PC-3 (cell line): ENCODE results near the gene ID4. TPM values are rescaled to one million over a fixed set of nuclear protein-coding genes. Genes with fewer than 3 reads are reported as not detected.

Experiments
- ATAC-seq: fragments of 200-7000 bp; cut with Tn5 transposase; 2 replicates; pipeline ENCODE4 v1.9.1; 2020; ENCODE audit warnings: mild to moderate bottlenecking, moderate library complexity
- BruUV-seq: library from RNA; stranded (reverse); fragments of 400-500 nt; replicated peaks from 2 replicates; lab custom pipeline; 2021; lab: Mats Ljungman, UMichigan
- CTCF ChIA-PET: fragments of 300-600 bp; sonication (Branson Sonifier 250); formaldehyde crosslinking; loops from one replicate; lab custom pipeline; 2022; ENCODE audit warnings: antibody characterized with exemption; lab: Charles Lee
- POLR2A ChIA-PET: fragments of 300-600 bp; sonication (Branson Sonifier 250); formaldehyde crosslinking; loops from one replicate; lab custom pipeline; 2022; ENCODE audit warnings: antibody characterized with exemption; ENCODE audit not compliant: unreplicated experiment; lab: Charles Lee
- DNase-seq: peaks from one replicate; pipeline ENCODE4 v3.0.0-alpha.2; 2015
- H2AFZ ChIP-seq: fragments of 300-600 bp; sonication (generic); 2 replicates; pipeline ENCODE4 v1.6.0; 2016; ENCODE audit warnings: antibody characterized with exemption, low read length
- H3F3A ChIP-seq: fragments of 300-600 bp; sonication (generic); one replicate; pipeline ENCODE4 v1.6.0; 2017; ENCODE audit warnings: antibody characterized with exemption, low read length, control low read depth, mild to moderate bottlenecking; ENCODE audit not compliant: unreplicated experiment
- H3K27ac ChIP-seq: fragments of 300-600 bp; sonication (generic); 2 replicates; pipeline ENCODE4 v1.5.1; 2016; ENCODE audit warnings: mild to moderate bottlenecking, low read length
- H3K27me3 ChIP-seq: fragments of 300-600 bp; sonication (generic); 2 replicates; pipeline ENCODE4 v1.6.1; 2016; ENCODE audit warnings: low read length, mixed read lengths
- H3K36me3 ChIP-seq: fragments of 300-600 bp; sonication (generic); 2 replicates; pipeline ENCODE4 v1.6.1; 2016; ENCODE audit warnings: low read depth, mixed run types, low read length, mixed read lengths
- H3K4me1 ChIP-seq: fragments of 300-600 bp; sonication (generic); 2 replicates; pipeline ENCODE4 v1.5.1; 2016; ENCODE audit warnings: low read length; ENCODE audit not compliant: insufficient read depth
- H3K4me2 ChIP-seq: fragments of 300-600 bp; sonication (generic); 2 replicates; pipeline ENCODE4 v1.6.0; 2016; ENCODE audit warnings: low read length
- H3K4me3 ChIP-seq: fragments of 300-600 bp; sonication (generic); 2 replicates; pipeline ENCODE4 v1.5.1; 2016; ENCODE audit warnings: mild to moderate bottlenecking, low read length, mixed read lengths
- H3K79me2 ChIP-seq: fragments of 300-600 bp; sonication (generic); 2 replicates; pipeline ENCODE4 v1.6.1; 2017; ENCODE audit warnings: low read length, mixed read lengths
- H3K9ac ChIP-seq: fragments of 300-600 bp; sonication (generic); 2 replicates; pipeline ENCODE4 v1.6.0; 2016; ENCODE audit warnings: mild to moderate bottlenecking, low read length
- H3K9me2 ChIP-seq: fragments of 300-600 bp; sonication (generic); replicated peaks from 2 replicates; pipeline ENCODE4 v1.6.1; 2016; ENCODE audit warnings: mixed run types, low read length, mixed read lengths
- H3K9me3 ChIP-seq: fragments of 300-600 bp; sonication (generic); 2 replicates; pipeline ENCODE4 v1.6.1; 2016; ENCODE audit warnings: low read length, mixed read lengths
- H4K20me1 ChIP-seq: fragments of 300-600 bp; sonication (generic); 2 replicates; pipeline ENCODE4 v1.6.1; 2016; ENCODE audit warnings: low read length, mixed read lengths
- EZH2 ChIP-seq: fragments of 300-600 bp; sonication (generic); IDR thresholded peaks from one replicate; pipeline ENCODE4 v1.6.1; 2017; ENCODE audit warnings: antibody characterized with exemption, mild to moderate bottlenecking, low read length; ENCODE audit not compliant: unreplicated experiment
- EZH2phosphoT487 ChIP-seq: fragments of 300-600 bp; sonication (generic); IDR thresholded peaks from 2 replicates; pipeline ENCODE4 v1.6.1; 2018; ENCODE audit warnings: mild to moderate bottlenecking, antibody characterized with exemption, low read length, borderline replicate concordance
- intact Hi-C: fragments of 100-400 bp; cut with micrococcal nuclease; formaldehyde crosslinking; loops from 2 replicates; pipeline ENCODE4 v1.9.0; 2023
- total RNA-seq: library from RNA; depleted of rRNA; stranded (reverse); fragments of >200 nt; gene quantifications from 2 replicates; pipeline ENCODE4 v1.2.3, GENCODE V29; 2014
- TF ChIP-seq, protein P1 (sequence below): fragments of 300-600 bp; sonication (generic); conservative IDR thresholded peaks from 2 replicates; pipeline ENCODE4 v1.5.1; 2017; ENCODE audit warnings: antibody characterized with exemption, low read depth, mild to moderate bottlenecking, low read length

ID4 gene
- total RNA-seq, 1 experiment from 2014 or later, result 1.4 TPM

DNA sequence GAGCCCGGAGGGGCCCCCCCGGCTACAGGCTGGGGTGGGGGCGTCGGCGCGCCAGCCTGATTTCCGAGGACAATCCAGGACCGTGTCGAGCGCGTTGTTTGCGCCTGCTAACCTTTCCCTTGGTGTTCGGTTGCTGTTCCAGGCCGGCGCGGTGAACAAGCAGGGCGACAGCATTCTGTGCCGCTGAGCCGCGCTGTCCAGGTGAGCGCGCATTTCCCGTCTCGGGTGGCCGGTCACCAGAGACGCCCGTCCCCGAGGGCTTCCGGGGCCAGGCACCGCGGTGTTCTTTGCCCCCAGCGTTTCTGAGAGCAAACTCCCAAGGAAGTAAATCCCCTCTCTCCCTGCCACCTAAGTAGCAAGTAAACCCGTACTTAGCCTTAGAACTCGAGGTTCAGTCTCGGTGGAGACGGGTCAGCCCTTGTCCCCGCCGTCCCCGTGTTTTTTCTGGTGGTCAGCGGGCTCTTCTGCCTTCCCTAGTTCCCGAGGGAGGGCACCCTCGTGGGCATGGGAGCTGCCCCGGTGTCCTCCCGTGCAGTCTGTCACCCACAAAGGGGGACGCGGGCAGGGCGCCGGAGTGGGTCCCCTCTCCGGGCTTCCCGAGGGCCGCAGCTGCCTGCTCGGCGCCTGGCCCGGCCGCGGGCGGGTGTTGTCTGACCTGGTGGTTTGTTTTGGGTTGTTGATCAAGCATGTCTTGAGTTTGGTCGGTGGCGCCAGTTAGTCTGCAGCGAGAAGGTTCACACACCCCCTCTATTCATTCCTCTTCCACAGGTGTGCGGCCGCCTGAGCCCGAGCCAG, 1.5 kb downstream of the ID4 start:
- POLR2A ChIA-PET, result no interaction called here
- H3K9ac ChIP-seq, result peak overlapping the region; percentile 47
- no peaks in the 10 kb centered on the region for H4K20me1 ChIP-seq
- peak overlapping the region; percentile 83 for H3K4me3 ChIP-seq
- H3K79me2 ChIP-seq, result no peaks in the 10 kb centered on the region
- no peak overlapping the region for H3K27ac ChIP-seq
- DNase-seq, result peak; percentile 52
- TF ChIP-seq EZH2 (no peak), EZH2phosphoT487 (no peak; the same call in 1 of the 2 replicates)
- TF ChIP-seq, protein P1, sequence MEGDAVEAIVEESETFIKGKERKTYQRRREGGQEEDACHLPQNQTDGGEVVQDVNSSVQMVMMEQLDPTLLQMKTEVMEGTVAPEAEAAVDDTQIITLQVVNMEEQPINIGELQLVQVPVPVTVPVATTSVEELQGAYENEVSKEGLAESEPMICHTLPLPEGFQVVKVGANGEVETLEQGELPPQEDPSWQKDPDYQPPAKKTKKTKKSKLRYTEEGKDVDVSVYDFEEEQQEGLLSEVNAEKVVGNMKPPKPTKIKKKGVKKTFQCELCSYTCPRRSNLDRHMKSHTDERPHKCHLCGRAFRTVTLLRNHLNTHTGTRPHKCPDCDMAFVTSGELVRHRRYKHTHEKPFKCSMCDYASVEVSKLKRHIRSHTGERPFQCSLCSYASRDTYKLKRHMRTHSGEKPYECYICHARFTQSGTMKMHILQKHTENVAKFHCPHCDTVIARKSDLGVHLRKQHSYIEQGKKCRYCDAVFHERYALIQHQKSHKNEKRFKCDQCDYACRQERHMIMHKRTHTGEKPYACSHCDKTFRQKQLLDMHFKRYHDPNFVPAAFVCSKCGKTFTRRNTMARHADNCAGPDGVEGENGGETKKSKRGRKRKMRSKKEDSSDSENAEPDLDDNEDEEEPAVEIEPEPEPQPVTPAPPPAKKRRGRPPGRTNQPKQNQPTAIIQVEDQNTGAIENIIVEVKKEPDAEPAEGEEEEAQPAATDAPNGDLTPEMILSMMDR, result no peak
- no peaks in the 10 kb centered on the region for H3K36me3 ChIP-seq
- no peaks in the 10 kb centered on the region for H3F3A ChIP-seq
- no peaks in the 10 kb centered on the region for H3K9me3 ChIP-seq
- CTCF ChIA-PET, result no interaction called here
- H2AFZ ChIP-seq, result peak overlapping the region; percentile 90
- H3K9me2 ChIP-seq, result no peaks in the 10 kb centered on the region
- ATAC-seq, result peak; percentile 69
- H3K27me3 ChIP-seq, result peaks cover 7% of the 10 kb centered on the region
- H3K4me2 ChIP-seq, result peak overlapping the region; percentile 97
- no TSS peak for BruUV-seq
- intact Hi-C loops, result no loop called here
- peaks cover 12% of the 10 kb centered on the region; the same call in 1 of the 2 replicates for H3K4me1 ChIP-seq

- H3K79me2 ChIP-seq, result no peaks in the 10 kb centered on the region
- DNase-seq, result no peak
- no peak for ATAC-seq
- no peaks in the 10 kb centered on the region for H3K9me3 ChIP-seq
- POLR2A ChIA-PET, result no interaction called here
- no peaks in the 10 kb centered on the region for H3F3A ChIP-seq
- intact Hi-C loops, result no loop called here
- H3K27me3 ChIP-seq, result peaks cover 7% of the 10 kb centered on the region
- BruUV-seq, result no TSS peak
- H3K9ac ChIP-seq, result peak overlapping the region; percentile 47; the same call in 1 of the 2 replicates
- peak overlapping the region; percentile 83 for H3K4me3 ChIP-seq
- H3K4me2 ChIP-seq, result peak overlapping the region; percentile 97
- peaks cover 12% of the 10 kb centered on the region; the same call in 1 of the 2 replicates for H3K4me1 ChIP-seq
- H4K20me1 ChIP-seq, result no peaks in the 10 kb centered on the region
- no peaks in the 10 kb centered on the region for H3K36me3 ChIP-seq
- H3K9me2 ChIP-seq, result no peaks in the 10 kb centered on the region
- CTCF ChIA-PET, result no interaction called here
- H3K27ac ChIP-seq, result no peak overlapping the region
- no peak for TF ChIP-seq EZH2
- TF ChIP-seq, protein P1, result no peak
- TF ChIP-seq EZH2phosphoT487, result no peak
- H2AFZ ChIP-seq, result peak overlapping the region; percentile 90
Observed at GRCh38 chr6:19839237-19839546, 2.0 kb downstream of the ID4 start.

- POLR2A ChIA-PET, result no interaction called here
- peaks cover 7% of the 10 kb centered on the region for H3K27me3 ChIP-seq
Observed at GRCh38 chr6:19839788-19840187, 2.6 kb downstream of the ID4 start.

More at GRCh38 chr6:19839788-19840187, 2.6 kb downstream of the ID4 start:
- Histone ChIP-seq H3K4me1 (peaks cover 12% of the 10 kb centered on the region; the same call in 1 of the 2 replicates), H3K4me2 (peak overlapping the region; percentile 48), H4K20me1 (no peaks in the 10 kb centered on the region), H2AFZ (no peak overlapping the region), H3K9ac (no peak overlapping the region), H3K36me3 (no peaks in the 10 kb centered on the region), H3K4me3 (no peak overlapping the region), H3K9me3 (no peaks in the 10 kb centered on the region), H3K9me2 (no peaks in the 10 kb centered on the region), H3K27ac (no peak overlapping the region), H3F3A (no peaks in the 10 kb centered on the region), H3K79me2 (no peaks in the 10 kb centered on the region)
- TF ChIP-seq EZH2 (no peak), EZH2phosphoT487 (no peak)
- TF ChIP-seq, protein P1, result no peak
- BruUV-seq, result no TSS peak
- DNase-seq (no peak), ATAC-seq (no peak)
- CTCF ChIA-PET, result no interaction called here
- intact Hi-C loops, result loop anchor here (10.0 kb wide), 1 partner anchor 285 kb away; no protein-coding TSS in a partner anchor
